PFSK-1 (cell line): ENCODE measurements around the gene TPRX1.

ENCODE experiments used
- FOXP2 ChIP-seq: optimal IDR thresholded peaks from 2 replicates; pipeline ENCODE3; 2011; ENCODE audit warnings: borderline replicate concordance, control low read depth, inconsistent platforms; ENCODE audit not compliant: insufficient read depth; ENCODE audit errors: extremely low read length, extremely low read depth
- POLR2AphosphoS5 ChIP-seq: IDR thresholded peaks from 2 replicates; pipeline ENCODE4 v1.6.1; 2012; ENCODE audit warnings: low read depth, mild to moderate bottlenecking, control low read depth, low read length, moderate library complexity
- SIN3A ChIP-seq: IDR thresholded peaks from 2 replicates; pipeline ENCODE4 v1.6.1; 2012; ENCODE audit warnings: mild to moderate bottlenecking, low read length, moderate library complexity, borderline replicate concordance; ENCODE audit not compliant: insufficient read depth
- TAF1 ChIP-seq: IDR thresholded peaks from 2 replicates; pipeline ENCODE4 v1.6.1; 2012; ENCODE audit warnings: low read length, control low read depth, borderline replicate concordance; ENCODE audit not compliant: insufficient read depth
- TF ChIP-seq, protein P1 (sequence below), 2 experiments: IDR thresholded peaks; 2 replicates each; pipeline versions ENCODE4 v1.6.1 to v1.8.0; 2011 to 2012; ENCODE audit warnings: low read depth in 2 of 2, low read length in 2 of 2, control low read depth in 1 of 2, inconsistent platforms in 1 of 2, mild to moderate bottlenecking in 1 of 2, moderate library complexity in 1 of 2; ENCODE audit not compliant: insufficient read depth in 1 of 2

The TPRX1 gene

DNA sequence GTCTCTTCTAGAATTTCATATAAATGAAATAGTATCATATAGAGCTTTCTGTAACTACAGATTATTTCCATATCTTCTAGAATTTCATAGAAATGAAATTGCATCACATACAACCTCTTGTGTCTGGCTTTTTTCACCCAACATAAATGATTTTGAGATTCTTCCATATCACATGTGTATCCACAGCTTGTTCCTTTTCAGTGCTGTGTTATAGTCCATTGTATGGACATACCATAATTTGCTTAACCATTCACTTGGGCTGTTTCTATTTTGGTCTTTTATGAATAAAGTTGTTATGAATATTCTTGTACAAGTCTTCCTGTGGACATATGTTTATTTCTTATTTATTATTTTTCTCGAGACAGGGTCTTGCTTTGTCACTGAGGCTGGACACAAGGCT, 11.7 kb downstream of the TPRX1 start:
- TF ChIP-seq FOXP2: no peak
- TF ChIP-seq POLR2AphosphoS5: no peak
- TF ChIP-seq, protein P1, sequence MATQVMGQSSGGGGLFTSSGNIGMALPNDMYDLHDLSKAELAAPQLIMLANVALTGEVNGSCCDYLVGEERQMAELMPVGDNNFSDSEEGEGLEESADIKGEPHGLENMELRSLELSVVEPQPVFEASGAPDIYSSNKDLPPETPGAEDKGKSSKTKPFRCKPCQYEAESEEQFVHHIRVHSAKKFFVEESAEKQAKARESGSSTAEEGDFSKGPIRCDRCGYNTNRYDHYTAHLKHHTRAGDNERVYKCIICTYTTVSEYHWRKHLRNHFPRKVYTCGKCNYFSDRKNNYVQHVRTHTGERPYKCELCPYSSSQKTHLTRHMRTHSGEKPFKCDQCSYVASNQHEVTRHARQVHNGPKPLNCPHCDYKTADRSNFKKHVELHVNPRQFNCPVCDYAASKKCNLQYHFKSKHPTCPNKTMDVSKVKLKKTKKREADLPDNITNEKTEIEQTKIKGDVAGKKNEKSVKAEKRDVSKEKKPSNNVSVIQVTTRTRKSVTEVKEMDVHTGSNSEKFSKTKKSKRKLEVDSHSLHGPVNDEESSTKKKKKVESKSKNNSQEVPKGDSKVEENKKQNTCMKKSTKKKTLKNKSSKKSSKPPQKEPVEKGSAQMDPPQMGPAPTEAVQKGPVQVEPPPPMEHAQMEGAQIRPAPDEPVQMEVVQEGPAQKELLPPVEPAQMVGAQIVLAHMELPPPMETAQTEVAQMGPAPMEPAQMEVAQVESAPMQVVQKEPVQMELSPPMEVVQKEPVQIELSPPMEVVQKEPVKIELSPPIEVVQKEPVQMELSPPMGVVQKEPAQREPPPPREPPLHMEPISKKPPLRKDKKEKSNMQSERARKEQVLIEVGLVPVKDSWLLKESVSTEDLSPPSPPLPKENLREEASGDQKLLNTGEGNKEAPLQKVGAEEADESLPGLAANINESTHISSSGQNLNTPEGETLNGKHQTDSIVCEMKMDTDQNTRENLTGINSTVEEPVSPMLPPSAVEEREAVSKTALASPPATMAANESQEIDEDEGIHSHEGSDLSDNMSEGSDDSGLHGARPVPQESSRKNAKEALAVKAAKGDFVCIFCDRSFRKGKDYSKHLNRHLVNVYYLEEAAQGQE (IDR thresholded peaks at IDR 0.05; ENCODE audit: insufficient read depth in 1 of 2, low read depth in 2 of 2, low read length in 2 of 2): no peak
- TF ChIP-seq TAF1: no peak
- TF ChIP-seq SIN3A: no peak

DNA sequence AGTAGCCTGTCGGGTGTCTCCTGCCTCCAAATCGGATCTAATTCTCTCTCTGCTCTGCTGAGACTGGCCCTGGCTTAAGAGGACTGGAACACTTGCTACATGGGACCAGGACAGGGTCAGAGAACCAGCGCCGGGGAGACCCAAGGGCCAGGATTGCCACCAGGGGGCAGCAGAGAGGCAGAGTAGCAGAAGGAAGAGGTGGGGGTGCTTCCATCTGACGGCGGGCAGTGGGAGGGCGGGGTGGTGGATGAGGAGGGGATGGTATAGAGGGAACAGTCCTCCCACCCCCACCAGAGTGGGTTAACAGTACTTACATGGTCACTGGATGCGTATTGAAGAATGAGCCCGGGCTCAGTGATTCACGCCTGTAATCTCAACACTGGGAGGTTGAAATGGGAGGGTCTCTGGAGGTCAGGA, 13.9 kb downstream of the TPRX1 start:
- TF ChIP-seq SIN3A (no peak), TAF1 (no peak), POLR2AphosphoS5 (no peak), FOXP2 (no peak)
- TF ChIP-seq, protein P1 (IDR thresholded peaks at IDR 0.05; ENCODE audit: insufficient read depth in 1 of 2, low read depth in 2 of 2, low read length in 2 of 2): no peak

DNA sequence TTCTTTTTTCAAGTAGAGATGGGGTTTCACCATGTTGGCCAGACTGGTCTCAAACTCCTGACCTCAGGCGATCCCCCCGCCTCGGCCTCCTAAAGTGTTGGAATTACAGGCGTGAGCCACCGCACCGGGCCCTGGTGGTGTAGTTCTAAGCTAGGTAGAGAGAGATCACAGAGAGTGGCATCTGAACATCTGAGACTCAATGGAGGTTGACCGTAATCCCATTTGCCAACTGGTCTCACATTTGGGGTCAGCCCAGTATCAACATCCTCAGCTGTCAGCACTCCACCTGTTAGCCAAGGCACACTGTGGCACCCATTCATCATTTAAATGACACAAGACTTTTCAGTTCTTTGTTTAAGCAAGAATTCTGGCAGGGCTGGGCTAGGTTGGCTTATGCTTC, 17.8 kb downstream of the TPRX1 start:
- TF ChIP-seq TAF1: no peak

DNA sequence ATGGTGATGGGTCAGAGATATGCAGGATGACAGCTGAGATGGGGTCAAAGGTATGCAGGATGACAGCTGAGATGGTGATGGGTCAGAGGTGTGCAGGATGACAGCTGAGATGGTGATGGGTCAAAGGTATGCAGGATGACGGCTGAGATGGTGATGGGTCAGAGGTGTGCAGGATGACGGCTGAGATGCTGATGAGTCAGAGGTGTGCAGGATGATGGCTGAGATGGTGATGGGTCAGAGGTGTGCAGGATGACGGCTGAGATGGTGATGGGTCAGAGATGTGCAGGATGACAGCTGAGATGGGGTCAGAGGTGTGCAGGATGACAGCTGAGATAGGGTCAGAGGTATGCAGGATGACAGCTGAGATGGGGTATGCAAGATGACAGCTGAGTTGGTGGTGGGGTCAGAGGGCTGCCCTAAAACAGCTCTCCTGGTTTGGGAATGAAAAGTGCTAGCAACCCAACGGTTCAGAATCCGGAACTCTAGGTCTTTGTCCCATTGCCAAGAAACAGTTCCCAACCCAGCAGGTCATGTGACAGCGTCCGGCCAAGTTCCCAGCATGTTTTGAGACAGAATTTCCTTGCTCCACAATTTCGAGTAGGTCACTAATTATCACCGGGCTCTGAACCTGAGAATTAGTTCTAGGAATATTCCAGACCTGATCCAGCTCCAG, 22.6 kb downstream of the TPRX1 start:
- TF ChIP-seq FOXP2: no peak
- TF ChIP-seq, protein P1 (IDR thresholded peaks at IDR 0.05; ENCODE audit: insufficient read depth in 1 of 2, low read depth in 2 of 2, low read length in 2 of 2): no peak
- no peak for TF ChIP-seq SIN3A

DNA sequence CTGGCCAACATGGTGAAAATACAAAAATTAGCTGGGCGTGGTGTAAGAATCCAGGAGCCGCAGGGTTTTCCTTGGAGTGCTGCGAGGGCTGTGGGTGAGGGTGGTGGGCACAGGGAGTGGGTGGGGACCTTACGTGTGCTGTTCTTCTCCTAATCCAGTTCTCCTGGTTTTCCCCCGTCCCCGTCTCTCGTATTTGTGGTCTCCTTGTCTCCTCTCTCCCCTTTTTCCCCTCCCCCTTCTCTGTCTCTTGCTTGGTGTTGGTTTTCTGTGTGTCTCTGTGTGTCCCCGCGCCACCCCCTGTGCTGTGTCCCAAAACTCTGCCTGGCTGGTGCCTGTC, 24.2 kb downstream of the TPRX1 start:
- TF ChIP-seq FOXP2 (no peak), SIN3A (no peak), TAF1 (no peak), POLR2AphosphoS5 (no peak)
- TF ChIP-seq, protein P1 (IDR thresholded peaks at IDR 0.05; ENCODE audit: insufficient read depth in 1 of 2, low read depth in 2 of 2, low read length in 2 of 2): no peak
